ENCODE results near the gene LEMD3.

GRCh38 chr12:65205886-65206285 is 36.5 kb downstream of the LEMD3 start:
- no peak for TF ChIP-seq CTCF (IDR thresholded peaks at IDR 0.05)
- no peak for TF ChIP-seq POLR2A (IDR thresholded peaks at IDR 0.05)
- no peak for TF ChIP-seq EP300 (IDR thresholded peaks at IDR 0.05)

Data from tibial nerve (tissue), 4 donors.